Measurements from ENCODE around the gene ARMH4.

Gene ARMH4

GRCh38 chr14:58060077-58060476, 91.9 kb downstream of the ARMH4 start:
- no peak for DNase-seq (ENCODE audit: low read depth)
- H3K4me3 ChIP-seq (replicated peaks; ENCODE audit: low read depth, low read length): no peak overlapping the region
- TF ChIP-seq, protein P1, sequence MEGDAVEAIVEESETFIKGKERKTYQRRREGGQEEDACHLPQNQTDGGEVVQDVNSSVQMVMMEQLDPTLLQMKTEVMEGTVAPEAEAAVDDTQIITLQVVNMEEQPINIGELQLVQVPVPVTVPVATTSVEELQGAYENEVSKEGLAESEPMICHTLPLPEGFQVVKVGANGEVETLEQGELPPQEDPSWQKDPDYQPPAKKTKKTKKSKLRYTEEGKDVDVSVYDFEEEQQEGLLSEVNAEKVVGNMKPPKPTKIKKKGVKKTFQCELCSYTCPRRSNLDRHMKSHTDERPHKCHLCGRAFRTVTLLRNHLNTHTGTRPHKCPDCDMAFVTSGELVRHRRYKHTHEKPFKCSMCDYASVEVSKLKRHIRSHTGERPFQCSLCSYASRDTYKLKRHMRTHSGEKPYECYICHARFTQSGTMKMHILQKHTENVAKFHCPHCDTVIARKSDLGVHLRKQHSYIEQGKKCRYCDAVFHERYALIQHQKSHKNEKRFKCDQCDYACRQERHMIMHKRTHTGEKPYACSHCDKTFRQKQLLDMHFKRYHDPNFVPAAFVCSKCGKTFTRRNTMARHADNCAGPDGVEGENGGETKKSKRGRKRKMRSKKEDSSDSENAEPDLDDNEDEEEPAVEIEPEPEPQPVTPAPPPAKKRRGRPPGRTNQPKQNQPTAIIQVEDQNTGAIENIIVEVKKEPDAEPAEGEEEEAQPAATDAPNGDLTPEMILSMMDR (IDR thresholded peaks at IDR 0.05; ENCODE audit: low read length, missing control alignments): no peak

GRCh38 chr14:58059126-58059525, 92.9 kb downstream of the ARMH4 start:
- no peak for DNase-seq (ENCODE audit: low read depth)
- TF ChIP-seq, protein P1 (IDR thresholded peaks at IDR 0.05; ENCODE audit: low read length, missing control alignments): no peak
- H3K4me3 ChIP-seq (replicated peaks; ENCODE audit: low read depth, low read length): no peak overlapping the region

- H3K4me3 ChIP-seq (replicated peaks; ENCODE audit: low read depth, low read length): no peak overlapping the region
- no peak for DNase-seq (ENCODE audit: low read depth)
- TF ChIP-seq, protein P1 (IDR thresholded peaks at IDR 0.05; ENCODE audit: low read length, missing control alignments): no peak
Observed at GRCh38 chr14:58055497-58056010, 96.5 kb downstream of the ARMH4 start.

- no peak for DNase-seq (ENCODE audit: low read depth)
- no peak overlapping the region for H3K4me3 ChIP-seq (replicated peaks; ENCODE audit: low read depth, low read length)
- TF ChIP-seq, protein P1 (IDR thresholded peaks at IDR 0.05; ENCODE audit: low read length, missing control alignments): no peak
Observed at GRCh38 chr14:58054100-58054499, 97.9 kb downstream of the ARMH4 start.

- H3K4me3 ChIP-seq (replicated peaks; ENCODE audit: low read depth, low read length): no peak overlapping the region
- TF ChIP-seq, protein P1 (IDR thresholded peaks at IDR 0.05; ENCODE audit: low read length, missing control alignments): no peak
- no peak for DNase-seq (ENCODE audit: low read depth)
Observed at GRCh38 chr14:58048219-58048618, 103.8 kb downstream of the ARMH4 start.

DNA sequence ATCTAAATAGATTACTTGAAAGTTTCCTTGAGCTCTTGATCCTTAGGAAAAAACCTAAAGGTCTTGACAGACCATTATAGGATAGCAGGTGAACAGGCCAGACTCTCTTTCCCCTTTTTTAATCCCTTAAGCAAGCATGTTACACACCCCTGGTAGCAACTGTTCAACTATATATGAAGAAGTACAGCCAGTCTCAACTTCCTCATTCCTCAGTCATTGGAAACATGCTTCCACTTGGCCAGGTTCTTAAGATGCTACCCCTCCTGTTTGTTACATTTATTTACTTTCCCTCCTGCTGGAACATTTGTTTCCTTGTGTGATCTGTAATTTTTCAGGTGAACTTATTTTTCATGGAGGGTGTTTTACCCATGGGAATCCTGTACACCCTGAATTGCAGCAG, 124.1 kb downstream of the ARMH4 start:
- TF ChIP-seq, protein P1 (IDR thresholded peaks at IDR 0.05; ENCODE audit: low read length, missing control alignments): no peak
- H3K4me3 ChIP-seq (replicated peaks; ENCODE audit: low read depth, low read length): no peak overlapping the region
- DNase-seq (ENCODE audit: low read depth): no peak

- DNase-seq (ENCODE audit: low read depth): no peak
- TF ChIP-seq, protein P1 (IDR thresholded peaks at IDR 0.05; ENCODE audit: low read length, missing control alignments): no peak
- H3K4me3 ChIP-seq (replicated peaks; ENCODE audit: low read depth, low read length): no peak overlapping the region
Observed at GRCh38 chr14:58026967-58027366, 125.0 kb downstream of the ARMH4 start.

All from fibroblast of pulmonary artery (primary cell).